GM13977 (cell line): ENCODE data around the gene ZNF219.

Experiments
- DNase-seq: peaks from one replicate; pipeline ENCODE4 v3.0.0; 2012; ENCODE audit warnings: low spot score
- CTCF ChIP-seq: IDR thresholded peaks from 2 replicates; pipeline ENCODE4 v1.5.1; 2012; ENCODE audit warnings: mild to moderate bottlenecking, control low read depth; ENCODE audit not compliant: insufficient read depth; ENCODE audit errors: extremely low read depth, missing control alignments
- in situ Hi-C: fragments of 300-500 bp; cut with MboI; formaldehyde crosslinking; loops from one replicate; pipeline ENCODE4 v1.12.0; 2022; ENCODE audit warnings: low sequenced_read_pairs, low pct_unique_long_range_greater_than_20kb, mixed read lengths, inconsistent platforms; ENCODE audit not compliant: unreplicated experiment

ZNF219 gene

GRCh38 chr14:21090194-21090939, 8.1 kb downstream of the ZNF219 start:
- TF ChIP-seq CTCF, result peak; percentile 44
- in situ Hi-C loops, result no loop called here
- no peak for DNase-seq

GRCh38 chr14:21089877-21090193, 8.6 kb downstream of the ZNF219 start:
- no peak for TF ChIP-seq CTCF
- DNase-seq, result no peak
- in situ Hi-C loops, result no loop called here

GRCh38 chr14:21089271-21089670, 9.2 kb downstream of the ZNF219 start:
- in situ Hi-C loops, result no loop called here
- no peak for DNase-seq
- no peak for TF ChIP-seq CTCF

- DNase-seq, result no peak
- TF ChIP-seq CTCF, result no peak
- in situ Hi-C loops, result no loop called here
Observed at GRCh38 chr14:21088687-21089086, 9.8 kb downstream of the ZNF219 start.

- no peak for TF ChIP-seq CTCF
- no peak for DNase-seq
- in situ Hi-C loops, result no loop called here
Observed at GRCh38 chr14:21087294-21088091, 11.0 kb downstream of the ZNF219 start.

- no peak for DNase-seq
- in situ Hi-C loops, result no loop called here
- TF ChIP-seq CTCF, result no peak
Observed at GRCh38 chr14:21086908-21087293, 11.6 kb downstream of the ZNF219 start.
